GM12801 (cell line): ENCODE measurements around the gene REEP2.

Source experiments
- TF ChIP-seq, protein P1 (sequence below): IDR thresholded peaks from one replicate; pipeline ENCODE4 v1.5.1; 2011; ENCODE audit warnings: control low read depth; ENCODE audit not compliant: insufficient read length; ENCODE audit errors: extremely low read depth

REEP2 gene

DNA sequence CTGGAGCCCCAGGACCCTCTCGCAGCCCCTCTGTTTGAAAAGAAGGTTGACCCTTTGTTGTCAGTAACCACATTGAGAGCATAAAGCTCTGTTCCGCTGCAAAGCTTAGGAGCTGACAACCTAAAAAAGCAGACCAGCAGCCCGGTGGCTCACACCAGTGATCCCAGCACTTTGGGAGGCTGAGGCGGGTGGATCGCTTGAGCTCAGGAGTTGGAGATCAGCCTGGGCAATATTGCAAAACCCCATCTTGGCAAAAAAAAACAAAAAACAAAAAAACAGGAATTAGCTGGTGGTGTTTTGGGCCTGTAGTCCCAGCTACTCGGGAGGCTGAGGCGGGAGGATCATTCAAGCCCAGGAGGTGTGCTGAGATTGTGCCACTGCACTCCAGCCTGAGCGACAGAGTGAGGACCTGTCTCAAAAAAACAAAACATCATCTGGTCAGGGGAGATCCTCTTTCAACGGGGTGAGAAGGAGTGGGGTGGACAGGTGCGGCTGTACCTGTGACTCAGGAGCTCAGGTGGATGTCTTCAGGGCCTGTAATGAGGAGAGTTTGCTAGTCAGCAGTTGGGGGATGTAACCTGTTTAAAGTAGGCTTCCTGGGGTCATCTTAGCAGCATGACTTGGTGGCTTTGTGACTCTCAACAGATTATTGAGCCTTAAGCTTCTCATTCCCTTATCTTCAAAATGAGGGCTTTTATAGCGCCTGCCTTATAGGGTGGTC, 694 bp upstream of the REEP2 start:
- TF ChIP-seq, protein P1, sequence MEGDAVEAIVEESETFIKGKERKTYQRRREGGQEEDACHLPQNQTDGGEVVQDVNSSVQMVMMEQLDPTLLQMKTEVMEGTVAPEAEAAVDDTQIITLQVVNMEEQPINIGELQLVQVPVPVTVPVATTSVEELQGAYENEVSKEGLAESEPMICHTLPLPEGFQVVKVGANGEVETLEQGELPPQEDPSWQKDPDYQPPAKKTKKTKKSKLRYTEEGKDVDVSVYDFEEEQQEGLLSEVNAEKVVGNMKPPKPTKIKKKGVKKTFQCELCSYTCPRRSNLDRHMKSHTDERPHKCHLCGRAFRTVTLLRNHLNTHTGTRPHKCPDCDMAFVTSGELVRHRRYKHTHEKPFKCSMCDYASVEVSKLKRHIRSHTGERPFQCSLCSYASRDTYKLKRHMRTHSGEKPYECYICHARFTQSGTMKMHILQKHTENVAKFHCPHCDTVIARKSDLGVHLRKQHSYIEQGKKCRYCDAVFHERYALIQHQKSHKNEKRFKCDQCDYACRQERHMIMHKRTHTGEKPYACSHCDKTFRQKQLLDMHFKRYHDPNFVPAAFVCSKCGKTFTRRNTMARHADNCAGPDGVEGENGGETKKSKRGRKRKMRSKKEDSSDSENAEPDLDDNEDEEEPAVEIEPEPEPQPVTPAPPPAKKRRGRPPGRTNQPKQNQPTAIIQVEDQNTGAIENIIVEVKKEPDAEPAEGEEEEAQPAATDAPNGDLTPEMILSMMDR: no peak

DNA sequence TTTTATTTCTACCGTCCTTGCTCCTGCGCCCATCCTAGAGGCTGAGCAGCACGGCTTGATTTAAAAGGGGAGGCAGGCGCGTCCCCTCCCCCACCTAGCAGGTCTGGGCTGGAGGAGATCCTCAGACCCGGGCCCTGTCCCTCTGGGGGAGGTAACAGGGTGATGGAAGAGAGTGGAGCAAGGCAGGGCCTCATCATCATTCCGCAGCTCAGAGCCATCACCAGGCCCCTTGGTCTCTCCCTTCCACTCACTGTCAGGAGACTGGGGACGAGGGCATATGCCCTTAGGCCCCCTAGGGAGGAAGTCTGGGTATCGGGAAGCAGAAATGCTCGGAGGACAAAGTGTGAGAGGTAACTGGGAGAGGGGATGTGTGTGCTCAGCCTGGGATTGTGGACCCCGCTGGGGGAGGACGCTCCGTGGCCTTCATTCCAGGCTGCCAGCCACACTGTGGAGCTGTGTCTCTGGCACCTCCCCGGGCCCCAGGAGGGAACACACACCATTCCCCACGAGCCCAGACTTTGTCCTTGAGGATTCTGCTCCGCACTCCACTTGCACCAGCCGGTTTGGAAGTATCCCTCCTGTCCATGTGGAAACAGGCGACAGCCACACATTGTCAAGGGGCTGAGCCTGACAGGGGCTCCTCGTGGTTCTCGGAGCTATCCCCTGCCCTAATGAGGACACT, 761 bp downstream of the REEP2 start:
- TF ChIP-seq, protein P1: no peak

DNA sequence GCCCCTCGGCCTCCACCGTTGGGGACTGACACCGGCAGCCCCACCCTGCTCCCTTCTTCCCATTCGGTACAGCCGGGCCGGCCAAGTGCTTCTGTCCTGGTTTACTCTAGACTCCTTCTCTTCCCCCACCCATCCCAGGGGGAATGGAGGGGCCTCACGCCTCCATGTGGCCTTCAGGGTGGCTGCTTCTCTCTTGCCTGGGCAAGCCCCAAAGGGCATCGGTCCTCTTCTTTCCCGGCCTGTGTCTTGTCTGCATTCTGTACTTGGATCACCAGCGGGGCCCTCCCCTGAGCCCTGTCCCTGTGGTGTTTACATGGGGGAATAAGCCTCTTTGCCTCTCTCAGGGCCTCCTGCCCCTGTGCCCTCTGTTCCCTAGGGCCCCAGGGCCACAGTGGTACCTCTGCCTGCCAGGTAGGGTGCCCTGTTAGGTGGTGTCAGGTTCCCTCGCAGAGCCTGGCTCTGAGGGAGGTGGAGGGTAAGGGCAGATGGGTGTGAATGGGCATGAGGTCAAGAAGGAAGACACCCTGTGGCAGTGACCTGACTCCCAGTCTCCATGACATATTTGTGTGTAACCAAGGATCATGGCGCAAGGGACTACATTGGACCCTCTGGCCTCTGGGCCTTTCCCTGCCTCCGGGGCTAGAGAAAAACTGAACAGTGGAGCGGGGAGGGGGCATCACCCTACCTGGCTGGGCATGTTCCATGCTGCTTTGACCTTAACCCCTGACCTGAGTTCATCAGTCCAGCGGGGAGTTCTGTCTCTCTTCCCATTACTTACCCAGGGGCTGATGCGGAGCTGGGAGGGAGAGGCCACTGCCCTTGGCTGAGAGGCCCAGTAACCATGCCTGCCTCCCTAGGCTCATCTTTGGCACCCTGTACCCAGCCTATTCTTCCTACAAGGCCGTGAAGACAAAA, 1.6 kb downstream of the REEP2 start:
- TF ChIP-seq, protein P1: no peak

DNA sequence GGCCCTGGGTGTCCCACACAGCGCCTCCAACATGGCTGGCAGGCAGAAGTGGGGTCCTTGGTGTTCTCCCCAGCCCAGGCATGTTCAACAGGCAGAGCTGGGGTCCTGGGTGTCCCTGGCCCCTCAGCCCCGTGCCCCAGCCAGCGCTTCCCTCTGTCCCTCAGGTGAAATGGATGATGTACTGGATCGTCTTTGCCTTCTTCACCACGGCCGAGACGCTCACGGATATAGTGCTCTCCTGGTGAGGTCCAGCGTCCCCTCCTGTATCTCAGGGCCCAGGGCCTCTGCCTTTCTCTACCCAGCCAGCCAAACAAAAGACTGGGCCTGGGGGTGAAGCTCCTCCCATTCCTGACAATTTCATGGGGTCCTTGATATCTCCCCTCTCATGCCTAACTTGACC, 2.4 kb downstream of the REEP2 start:
- TF ChIP-seq, protein P1: no peak

DNA sequence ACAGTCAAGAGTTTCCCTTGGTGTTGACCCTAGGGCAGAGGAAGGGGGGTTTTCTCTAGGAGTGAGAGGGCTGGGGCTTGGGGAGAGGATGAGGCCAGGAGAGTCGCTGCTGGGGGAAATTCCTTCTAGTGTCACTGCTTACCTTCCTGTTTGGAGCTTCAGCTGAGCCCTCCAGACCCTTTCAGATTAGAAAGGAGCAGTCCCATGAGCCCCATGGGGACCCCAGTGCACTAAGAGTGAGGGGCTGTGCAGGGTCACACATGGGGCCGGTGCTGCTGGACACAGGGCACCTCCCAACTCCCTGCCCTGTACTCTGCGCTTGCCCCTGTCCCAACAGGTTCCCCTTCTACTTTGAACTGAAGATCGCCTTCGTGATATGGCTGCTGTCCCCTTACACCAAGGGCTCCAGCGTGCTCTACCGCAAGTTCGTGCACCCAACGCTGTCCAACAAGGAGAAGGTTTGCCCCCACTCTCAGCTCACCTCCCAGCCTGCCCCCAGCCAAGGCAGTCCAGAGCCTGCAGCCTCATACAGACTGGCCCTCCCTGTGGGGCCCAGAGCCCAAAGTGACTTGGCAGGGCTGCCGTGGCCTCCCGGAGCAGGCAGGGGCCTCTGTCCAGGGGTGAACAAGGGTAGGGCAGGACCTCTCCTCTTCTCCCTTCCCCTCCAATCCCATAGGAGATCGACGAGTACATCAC, 5.4 kb downstream of the REEP2 start:
- TF ChIP-seq, protein P1: no peak

DNA sequence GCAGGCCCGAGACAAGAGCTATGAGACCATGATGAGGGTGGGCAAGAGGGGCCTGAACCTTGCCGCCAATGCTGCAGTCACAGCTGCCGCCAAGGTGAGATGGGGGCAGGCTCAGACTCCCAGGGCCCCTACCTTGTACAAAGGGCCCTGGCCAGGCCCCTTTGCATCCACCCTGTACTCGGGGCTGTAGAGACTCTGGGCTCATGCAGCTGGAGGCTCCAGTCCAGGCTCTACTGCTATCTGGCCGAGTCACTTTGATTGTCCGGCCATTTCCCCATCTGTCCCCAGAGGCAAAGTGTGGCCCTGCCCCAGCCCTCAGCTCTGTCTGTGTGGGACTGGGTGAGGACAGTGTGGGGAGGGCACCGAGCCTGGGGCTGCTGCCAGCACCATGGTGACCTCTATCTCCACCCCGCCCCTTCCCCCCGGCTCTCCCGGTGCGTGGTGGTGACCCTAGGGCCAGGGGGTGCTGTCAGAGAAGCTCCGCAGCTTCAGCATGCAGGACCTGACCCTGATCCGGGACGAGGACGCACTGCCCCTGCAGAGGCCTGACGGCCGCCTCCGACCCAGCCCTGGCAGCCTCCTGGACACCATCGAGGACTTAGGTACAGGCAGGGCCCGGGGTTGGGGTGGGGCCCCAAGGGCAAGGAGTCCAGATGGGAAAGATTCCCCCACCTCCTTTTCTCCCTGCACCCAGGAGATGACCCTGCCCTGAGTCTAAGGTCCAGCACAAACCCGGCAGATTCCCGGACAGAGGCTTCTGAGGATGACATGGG, 6.1 kb downstream of the REEP2 start:
- TF ChIP-seq, protein P1: no peak
